HCT116 (cell line): ENCODE results near the gene RLN3. TPM values are rescaled to one million over a fixed set of nuclear protein-coding genes. Genes with fewer than 3 reads are reported as not detected.

Experiments
- ATAC-seq: fragments of 200-7000 bp; cut with Tn5 transposase; 2 replicates; pipeline ENCODE4 v1.9.1; 2020; ENCODE audit warnings: mild to moderate bottlenecking, moderate library complexity
- BruUV-seq: library from RNA; stranded (reverse); fragments of 400-500 nt; replicated peaks from 2 replicates; lab custom pipeline; 2021; lab: Mats Ljungman, UMichigan
- CTCF ChIA-PET: fragments of 300-600 bp; sonication (Branson Sonifier 250); formaldehyde crosslinking; loops from one replicate; lab custom pipeline; 2021; ENCODE audit warnings: antibody characterized with exemption; lab: Charles Lee
- POLR2A ChIA-PET: fragments of 300-600, 350-600 bp; sonication (Branson Sonifier 250); formaldehyde crosslinking; loops from one replicate; lab custom pipeline; 2021; ENCODE audit warnings: antibody characterized with exemption; lab: Charles Lee
- RAD21 ChIA-PET, 2 experiments: fragments of 300-600 bp; sonication (Branson Sonifier 250); formaldehyde crosslinking; loops; one replicate each; lab custom pipeline; 2023; ENCODE audit warnings: low total read pairs in 2 of 2; ENCODE audit not compliant: uncharacterized antibody in 2 of 2, unreplicated experiment in 2 of 2, low non-redundant PET in 1 of 2; lab: Charles Lee
- DNase-seq: peaks from one replicate; pipeline ENCODE4 v3.0.0-alpha.2; 2010; ENCODE audit warnings: low read depth, low spot score
- H2AFZ ChIP-seq: fragments of 200-600 bp; shearing (Covaris generic), sonication (generic); 2 replicates; pipeline ENCODE4 v1.6.1; 2017; ENCODE audit warnings: low read depth, mixed run types, mixed read lengths, antibody characterized with exemption, low read length; ENCODE audit not compliant: poor library complexity, severe bottlenecking
- H3K27ac ChIP-seq: 2 replicates; pipeline ENCODE4 v1.5.1; 2012; ENCODE audit warnings: low read depth, low read length
- H3K27me3 ChIP-seq: fragments of 200-600 bp; sonication (generic); 2 replicates; pipeline ENCODE4 v1.6.1; 2016; ENCODE audit warnings: mixed run types, low read length, mixed read lengths; ENCODE audit not compliant: insufficient read depth
- H3K36me3 ChIP-seq, 2 experiments: fragments of 200-500 bp in 1 of 2; fragments of 200-600 bp in 1 of 2; sonication (Bioruptor generic) in 1 of 2; sonication (generic) in 1 of 2; 2 replicates each; pipeline versions ENCODE4 v1.5.1 to v1.6.1; 2014 to 2016; ENCODE audit warnings: low read length in 2 of 2, inconsistent platforms in 1 of 2, mixed read lengths in 1 of 2, mixed run types in 1 of 2; ENCODE audit not compliant: insufficient read depth in 2 of 2, control insufficient read depth in 1 of 2
- H3K4me1 ChIP-seq, 2 experiments: fragments of 200-600 bp in 1 of 2; sonication (generic) in 1 of 2; 2 replicates each; pipeline versions ENCODE4 v1.5.1 to v1.6.1; 2012 to 2017; ENCODE audit warnings: low read length in 2 of 2, inconsistent platforms in 1 of 2, mild to moderate bottlenecking in 1 of 2, mixed read lengths in 1 of 2, mixed run types in 1 of 2, moderate library complexity in 1 of 2; ENCODE audit not compliant: insufficient read depth in 2 of 2, control insufficient read depth in 1 of 2
- H3K4me2 ChIP-seq: fragments of 200-600 bp; sonication (generic); 2 replicates; pipeline ENCODE4 v1.6.1; 2017; ENCODE audit warnings: mixed run types, low read length, mixed read lengths
- H3K4me3 ChIP-seq, 2 experiments: fragments of 200-600 bp in 1 of 2; sonication (generic) in 1 of 2; replicated peaks in 1 of 2; 2 replicates each; pipeline ENCODE4 v1.5.1; 2011 to 2016; ENCODE audit warnings: low read length in 2 of 2, control low read depth in 1 of 2, low read depth in 1 of 2, mild to moderate bottlenecking in 1 of 2, mixed read lengths in 1 of 2, mixed run types in 1 of 2
- H3K79me2 ChIP-seq: fragments of 200-600 bp; sonication (generic); 2 replicates; pipeline ENCODE4 v1.6.1; 2017; ENCODE audit warnings: mild to moderate bottlenecking, mixed run types, low read length, moderate library complexity, mixed read lengths; ENCODE audit not compliant: insufficient read depth
- H3K9ac ChIP-seq: fragments of 200-600 bp; sonication (generic); 2 replicates; pipeline ENCODE4 v1.6.1; 2016; ENCODE audit warnings: low read length, mixed read lengths
- H3K9me2 ChIP-seq: fragments of 200-600 bp; sonication (generic), shearing (Covaris generic); 2 replicates; pipeline ENCODE4 v1.6.1; 2017; ENCODE audit warnings: mixed run types, mild to moderate bottlenecking, moderate library complexity; ENCODE audit not compliant: insufficient read depth
- H3K9me3 ChIP-seq, 2 experiments: fragments of 200-500 bp in 1 of 2; fragments of 200-600 bp in 1 of 2; sonication (Bioruptor generic) in 1 of 2; sonication (generic) in 1 of 2; 2 replicates each; pipeline ENCODE4 v1.6.1; 2014 to 2017; ENCODE audit warnings: low read length in 2 of 2, mixed read lengths in 2 of 2, inconsistent platforms in 1 of 2, low read depth in 1 of 2, mild to moderate bottlenecking in 1 of 2, mixed run types in 1 of 2, moderate library complexity in 1 of 2; ENCODE audit not compliant: control insufficient read depth in 1 of 2, insufficient read depth in 1 of 2
- H4K20me1 ChIP-seq: fragments of 200-600 bp; sonication (generic), shearing (Covaris generic); 2 replicates; pipeline ENCODE4 v1.6.1; 2017; ENCODE audit warnings: mixed run types, mild to moderate bottlenecking, moderate library complexity; ENCODE audit not compliant: insufficient read depth
- CBX3 ChIP-seq: IDR thresholded peaks from 2 replicates; pipeline ENCODE4 v1.6.1; 2012; ENCODE audit warnings: low read depth
- CEBPB ChIP-seq: IDR thresholded peaks from 2 replicates; pipeline ENCODE4 v1.6.1; 2012; ENCODE audit warnings: low read depth
- EGR1 ChIP-seq: IDR thresholded peaks from 2 replicates; pipeline ENCODE4 v1.6.1; 2012; ENCODE audit warnings: low read depth
- ELF1 ChIP-seq: IDR thresholded peaks from 2 replicates; pipeline ENCODE4 v1.6.1; 2012; ENCODE audit warnings: low read depth, borderline replicate concordance
- EZH2 ChIP-seq: fragments of 200-600 bp; sonication (generic); IDR thresholded peaks from 2 replicates; pipeline ENCODE4 v1.6.1; 2017; ENCODE audit warnings: antibody characterized with exemption, mixed run types
- EZH2phosphoT487 ChIP-seq: fragments of 200-600 bp; IDR thresholded peaks from 2 replicates; pipeline ENCODE4 v1.6.1; 2018; ENCODE audit warnings: antibody characterized with exemption, borderline replicate concordance
- FOSL1 ChIP-seq: IDR thresholded peaks from 2 replicates; pipeline ENCODE4 v1.6.1; 2012; ENCODE audit warnings: low read depth
- POLR2A ChIP-seq: IDR thresholded peaks from 2 replicates; pipeline ENCODE4 v1.7.0; 2011; ENCODE audit warnings: borderline replicate concordance; ENCODE audit not compliant: insufficient read depth, insufficient read length; ENCODE audit errors: extremely low read depth
- POLR2AphosphoS5 ChIP-seq: IDR thresholded peaks from 2 replicates; pipeline ENCODE4 v1.6.1; 2011; ENCODE audit warnings: mild to moderate bottlenecking, low read depth, low read length, moderate library complexity
- RAD21 ChIP-seq: IDR thresholded peaks from 2 replicates; pipeline ENCODE4 v1.6.1; 2012; ENCODE audit warnings: low read depth, mild to moderate bottlenecking
- REST ChIP-seq: IDR thresholded peaks from 2 replicates; pipeline ENCODE4 v1.6.1; 2012; ENCODE audit warnings: low read depth
- SIN3A ChIP-seq: IDR thresholded peaks from 2 replicates; pipeline ENCODE4 v1.6.1; 2012; ENCODE audit warnings: low read depth
- SRF ChIP-seq: IDR thresholded peaks from 2 replicates; pipeline ENCODE4 v1.6.1; 2012; ENCODE audit warnings: low read depth
- TCF7L2 ChIP-seq: IDR thresholded peaks from 2 replicates; pipeline ENCODE4 v1.7.0; 2011; ENCODE audit warnings: borderline replicate concordance, inconsistent platforms; ENCODE audit not compliant: insufficient read depth, insufficient read length; ENCODE audit errors: extremely low read depth
- ZFX ChIP-seq: fragments of 450-650 bp; IDR thresholded peaks from 2 replicates; pipeline ENCODE4 v1.6.1; 2017
- ZNF274 ChIP-seq: fragments of 200-500 bp; sonication (Bioruptor generic); IDR thresholded peaks from 2 replicates; pipeline ENCODE4 v1.6.1; 2014; ENCODE audit warnings: mild to moderate bottlenecking, low read depth, low read length, inconsistent platforms
- intact Hi-C: fragments of 100-400 bp; cut with micrococcal nuclease; formaldehyde crosslinking; loops from 2 replicates; pipeline ENCODE4 v1.10.0; 2022
- total RNA-seq: library from RNA; stranded (reverse); gene quantifications from one replicate; pipeline ENCODE4 v1.2.1, GENCODE V29; 2021; ENCODE audit not compliant: unreplicated experiment
- TF ChIP-seq, protein P1 (sequence below): IDR thresholded peaks from 2 replicates; pipeline ENCODE4 v1.6.1; 2012

Gene RLN3
- total RNA-seq, 1 experiment from 2014 or later = not detected

DNA sequence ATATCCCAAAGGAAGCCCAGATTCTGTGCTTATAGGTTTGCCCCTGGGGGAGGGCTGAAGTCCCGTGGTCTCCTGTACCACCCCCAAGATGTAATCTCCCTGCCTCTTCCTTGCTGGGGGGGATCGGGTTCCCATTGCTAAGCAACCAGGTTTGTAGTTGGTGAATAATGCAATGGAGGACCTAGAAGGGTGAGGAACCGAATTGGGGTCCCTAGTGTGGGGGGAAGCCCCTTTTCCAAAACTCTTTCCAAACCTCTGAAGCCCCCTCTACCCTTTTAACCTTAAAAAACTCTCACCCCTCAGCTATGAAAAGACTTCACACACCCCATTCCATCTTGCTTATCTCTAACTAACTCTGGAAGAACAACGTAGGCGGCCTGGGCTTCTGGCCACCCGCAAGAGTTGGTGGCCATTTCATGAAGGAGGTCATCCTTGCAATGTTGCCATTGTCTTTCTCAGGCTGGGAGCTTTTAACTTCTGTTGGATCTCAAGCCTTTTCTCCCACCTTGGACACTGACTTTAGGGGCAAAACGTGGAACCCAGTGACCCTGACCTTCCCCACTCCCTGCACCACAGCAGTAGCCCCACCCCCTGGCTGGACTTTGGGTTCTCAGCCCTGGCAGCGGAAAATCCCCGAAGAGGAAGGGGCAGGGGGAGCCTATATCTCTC, 33.3 kb downstream of the RLN3 start:
- H3K4me2 ChIP-seq = no peak overlapping the region
- no TSS peak for BruUV-seq
- ChIA-PET RAD21 (no interaction called here), POLR2A (no interaction called here), CTCF (interaction anchor here (1.3 to 5.7 kb wide), 3 partner anchors 10 to 75 kb away, joined by 3 to 83 read pairs (median 31); partner anchors contain the start of genes ASF1B and MISP3)
- no peak for ATAC-seq
- peaks cover 22 to 36% of the 10 kb centered on the region in 2 experiments for H3K4me1 ChIP-seq
- H3K27ac ChIP-seq = no peak overlapping the region
- H3K36me3 ChIP-seq = no peaks in the 10 kb centered on the region
- no peaks in the 10 kb centered on the region for H3K79me2 ChIP-seq
- DNase-seq = no peak
- H2AFZ ChIP-seq = no peak overlapping the region
- intact Hi-C loops = no loop called here
- H4K20me1 ChIP-seq = no peaks in the 10 kb centered on the region
- H3K9me3 ChIP-seq = no peaks in the 10 kb centered on the region
- TF ChIP-seq EZH2phosphoT487 (no peak), ZNF274 (no peak), ELF1 (no peak), TCF7L2 (no peak), EZH2 (no peak), FOSL1 (no peak), ZFX (no peak), EGR1 (no peak), RAD21 (no peak), REST (no peak), SRF (no peak), POLR2AphosphoS5 (no peak), CBX3 (no peak), CEBPB (no peak), POLR2A (no peak), SIN3A (no peak)
- TF ChIP-seq, protein P1, sequence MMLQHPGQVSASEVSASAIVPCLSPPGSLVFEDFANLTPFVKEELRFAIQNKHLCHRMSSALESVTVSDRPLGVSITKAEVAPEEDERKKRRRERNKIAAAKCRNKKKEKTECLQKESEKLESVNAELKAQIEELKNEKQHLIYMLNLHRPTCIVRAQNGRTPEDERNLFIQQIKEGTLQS = no peak
- no peaks in the 10 kb centered on the region for H3K27me3 ChIP-seq
- no peak overlapping the region for H3K4me3 ChIP-seq
- no peaks in the 10 kb centered on the region for H3K9me2 ChIP-seq
- H3K9ac ChIP-seq = no peak overlapping the region
